Loucy (cell line): ENCODE data around the gene C17orf107.
"Not testable (repeated sequence)": the region's sequence is repeated elsewhere in the genome, so short reads cannot be mapped to it uniquely, and the experiment has no call there.

Experiments
- EZH2phosphoT487 ChIP-seq: fragments of 200-600 bp; IDR thresholded peaks from 2 replicates; pipeline ENCODE4 v1.6.1; 2018; ENCODE audit warnings: antibody characterized with exemption, mild to moderate bottlenecking, moderate library complexity, borderline replicate concordance
- TF ChIP-seq, protein P1 (sequence below): fragments of 200-600 bp; sonication (generic); conservative IDR thresholded peaks from 2 replicates; pipeline ENCODE4 v1.5.1; 2014; ENCODE audit warnings: mild to moderate bottlenecking, antibody characterized with exemption, low read length

DNA sequence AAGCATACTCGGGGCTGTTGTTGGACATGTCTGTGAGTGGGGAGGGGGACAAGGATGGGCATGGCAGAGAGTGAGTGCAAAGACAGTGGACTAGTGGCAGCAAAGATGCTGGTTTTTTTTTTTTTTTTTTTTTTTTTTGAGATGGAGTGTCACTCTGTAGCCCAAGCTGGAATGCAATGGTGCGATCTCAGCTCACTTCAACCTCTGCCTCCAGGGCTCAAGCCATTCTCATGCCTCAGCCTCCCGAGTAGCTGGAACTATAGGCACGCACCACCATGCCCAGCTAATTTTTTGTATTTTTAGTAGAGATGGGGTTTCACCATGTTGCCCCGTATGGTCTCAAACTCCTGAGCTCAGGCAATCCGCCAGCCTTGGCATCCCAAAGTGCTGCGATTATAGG, 42.0 kb upstream of the C17orf107 start:
- TF ChIP-seq, protein P1, sequence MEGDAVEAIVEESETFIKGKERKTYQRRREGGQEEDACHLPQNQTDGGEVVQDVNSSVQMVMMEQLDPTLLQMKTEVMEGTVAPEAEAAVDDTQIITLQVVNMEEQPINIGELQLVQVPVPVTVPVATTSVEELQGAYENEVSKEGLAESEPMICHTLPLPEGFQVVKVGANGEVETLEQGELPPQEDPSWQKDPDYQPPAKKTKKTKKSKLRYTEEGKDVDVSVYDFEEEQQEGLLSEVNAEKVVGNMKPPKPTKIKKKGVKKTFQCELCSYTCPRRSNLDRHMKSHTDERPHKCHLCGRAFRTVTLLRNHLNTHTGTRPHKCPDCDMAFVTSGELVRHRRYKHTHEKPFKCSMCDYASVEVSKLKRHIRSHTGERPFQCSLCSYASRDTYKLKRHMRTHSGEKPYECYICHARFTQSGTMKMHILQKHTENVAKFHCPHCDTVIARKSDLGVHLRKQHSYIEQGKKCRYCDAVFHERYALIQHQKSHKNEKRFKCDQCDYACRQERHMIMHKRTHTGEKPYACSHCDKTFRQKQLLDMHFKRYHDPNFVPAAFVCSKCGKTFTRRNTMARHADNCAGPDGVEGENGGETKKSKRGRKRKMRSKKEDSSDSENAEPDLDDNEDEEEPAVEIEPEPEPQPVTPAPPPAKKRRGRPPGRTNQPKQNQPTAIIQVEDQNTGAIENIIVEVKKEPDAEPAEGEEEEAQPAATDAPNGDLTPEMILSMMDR, result not testable (repeated sequence)
- not testable (repeated sequence) for TF ChIP-seq EZH2phosphoT487
